Umbilical cord (tissue), 2 donors: ENCODE results near the gene GNPDA2. TPM values are rescaled to one million over a fixed set of nuclear protein-coding genes. Genes with fewer than 3 reads are reported as not detected.
"Not testable (repeated sequence)": the region's sequence is repeated elsewhere in the genome, so short reads cannot be mapped to it uniquely, and the experiment has no call there.

Experiments used
- DNase-seq: peaks from one replicate; pipeline ENCODE4 v3.0.0-alpha.2; 2015; ENCODE audit warnings: low spot score
- total RNA-seq: library from RNA; depleted of rRNA; stranded (reverse); fragments of >200 nt; gene quantifications from one replicate; pipeline ENCODE4 v1.2.3, GENCODE V29; 2014; ENCODE audit warnings: low replicate concordance; ENCODE audit not compliant: insufficient read depth

Gene GNPDA2
- total RNA-seq, result 21.2 TPM

DNA sequence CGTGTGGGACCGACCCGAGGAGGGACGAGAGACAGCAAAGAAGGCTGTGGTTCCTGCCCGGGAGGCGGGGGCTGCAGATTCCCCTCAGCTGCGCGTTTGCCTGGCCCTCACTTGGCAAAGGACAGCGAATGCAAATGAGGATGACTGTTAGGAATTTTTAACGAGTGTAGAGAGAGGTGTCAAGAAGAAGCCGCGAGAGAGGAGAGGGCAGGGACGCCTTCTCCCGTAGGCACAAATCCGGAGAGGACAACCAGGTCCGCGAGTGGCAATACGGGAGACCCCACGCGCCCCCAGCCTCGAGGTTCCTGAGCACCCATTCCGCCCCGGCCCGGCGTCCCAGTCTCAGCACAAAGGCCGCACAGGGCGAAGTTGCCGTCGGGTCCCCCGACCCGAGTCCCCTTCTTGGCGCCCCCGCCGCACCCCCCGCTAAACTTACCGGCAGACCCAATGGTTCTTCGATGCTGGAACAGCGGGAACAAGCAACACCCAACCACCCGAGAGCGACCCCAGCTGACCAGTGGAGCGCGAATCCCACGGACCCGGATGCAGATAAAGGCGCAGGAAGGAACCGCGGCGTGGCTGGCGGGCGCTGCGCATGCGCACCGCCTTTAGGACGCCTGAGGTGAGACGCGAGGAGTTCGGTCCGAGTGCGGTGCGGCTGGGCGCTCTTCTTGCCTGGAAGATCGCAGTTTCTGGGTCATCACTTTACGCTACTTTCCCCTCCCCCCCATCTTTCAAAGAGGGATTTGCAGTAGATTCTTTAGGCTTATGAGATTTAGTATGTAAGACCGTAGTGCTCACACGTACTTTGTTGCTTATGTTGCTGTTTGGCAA lies at the start of gene GNPDA2:
Gene GNPDA2, minus strand, starts transcription at position 519 of the 834 bp plus-strand sequence. CDS start 4,349 bp downstream, outside the sequence.
- peak; percentile 93 for DNase-seq

DNA sequence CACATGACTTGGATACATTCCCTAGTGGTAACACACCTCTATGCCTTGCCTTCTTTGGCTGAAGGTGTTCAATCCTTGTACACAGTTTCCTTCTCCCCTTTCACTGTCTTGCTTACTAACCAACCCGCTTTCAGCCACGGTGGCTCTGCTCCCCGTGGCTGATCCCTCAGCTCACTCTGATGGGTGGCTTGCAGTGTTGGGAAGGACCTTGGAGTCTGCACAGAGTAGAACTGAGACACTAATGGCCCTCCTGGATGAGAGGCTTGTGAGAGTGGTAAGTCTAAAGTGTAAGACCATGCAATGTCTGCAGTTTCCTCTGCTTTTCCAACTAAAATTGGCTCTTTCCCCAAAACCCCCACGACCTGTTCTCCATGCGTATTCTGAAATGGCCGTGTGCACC lies 46.0 kb upstream of the GNPDA2 start:
- DNase-seq, result no peak

DNA sequence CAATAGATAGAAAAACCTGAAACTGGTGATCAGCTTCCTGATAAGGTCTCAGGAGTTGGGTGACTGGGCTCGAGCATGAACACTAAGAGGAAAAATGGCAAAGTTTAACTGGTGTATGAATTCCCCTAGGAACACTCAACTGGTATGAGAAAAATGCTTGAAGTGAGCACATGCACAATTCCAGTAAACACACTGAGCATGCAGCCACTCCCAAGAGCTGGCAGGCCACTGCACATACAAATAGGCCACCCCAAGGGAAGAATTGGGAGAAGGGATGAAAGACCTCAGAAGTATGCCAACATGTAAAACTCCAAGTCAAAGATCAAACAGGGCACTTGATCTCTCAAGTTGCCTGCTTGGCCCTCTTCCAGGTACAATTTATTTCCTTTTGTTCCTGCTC lies 45.4 kb upstream of the GNPDA2 start:
- no peak for DNase-seq

DNA sequence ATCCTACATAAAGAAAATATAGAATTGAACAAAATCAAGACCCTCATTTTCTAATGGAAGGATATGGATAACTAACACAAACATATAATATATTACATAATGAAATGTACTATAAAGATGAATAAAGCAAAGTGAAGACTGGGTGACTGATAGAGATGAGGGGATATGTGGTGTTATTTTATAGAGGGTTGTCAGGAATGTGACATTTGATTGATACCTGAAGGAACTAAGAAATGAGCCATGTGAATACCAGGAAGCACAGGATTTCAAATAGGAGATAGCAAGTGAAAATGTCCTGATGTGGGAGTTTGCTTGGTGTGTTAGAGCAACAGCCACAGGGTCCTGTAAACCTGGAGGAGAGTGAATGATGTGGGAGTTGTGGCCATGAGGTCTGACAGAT lies 40.1 kb upstream of the GNPDA2 start:
- no peak for DNase-seq

DNA sequence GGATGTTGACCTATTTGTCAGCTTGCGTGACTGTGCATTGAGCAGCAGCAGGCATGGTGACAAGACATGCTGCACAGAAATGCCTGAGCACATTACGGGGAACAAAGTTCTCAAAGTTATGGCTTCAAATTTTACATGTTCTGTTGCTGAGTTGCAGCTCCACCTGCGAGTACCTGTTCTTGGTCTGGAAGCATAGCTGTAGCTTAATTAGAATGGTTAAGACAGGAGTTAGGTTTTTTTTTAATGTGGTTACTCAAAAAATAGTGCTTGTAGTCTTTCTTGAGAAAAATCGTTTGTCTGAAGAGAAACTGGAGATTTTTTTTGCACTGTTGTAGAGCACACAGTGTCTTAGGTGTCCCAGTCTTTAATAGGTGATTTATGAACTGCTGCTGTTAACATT lies 38.8 kb upstream of the GNPDA2 start:
- DNase-seq, result no peak

DNA sequence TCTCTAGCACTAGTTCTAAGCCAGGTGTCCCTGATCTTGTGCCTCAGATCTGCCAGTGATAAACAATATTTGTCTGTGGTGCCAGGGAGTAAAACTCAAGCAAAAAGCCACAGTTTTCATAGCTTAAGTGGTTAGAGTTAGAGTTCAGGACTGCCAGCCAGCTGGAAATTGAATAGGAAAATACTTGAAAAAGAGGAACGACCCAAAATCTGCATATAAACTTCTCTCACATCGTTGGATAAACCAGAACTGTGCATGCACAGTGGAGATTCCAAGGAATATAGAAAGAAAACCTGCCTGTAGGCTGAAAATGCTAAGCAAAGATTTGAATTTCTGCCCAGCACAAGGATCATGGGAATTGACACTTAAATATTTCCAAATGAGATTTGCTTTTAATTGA lies 35.0 kb upstream of the GNPDA2 start:
- DNase-seq, result no peak

DNA sequence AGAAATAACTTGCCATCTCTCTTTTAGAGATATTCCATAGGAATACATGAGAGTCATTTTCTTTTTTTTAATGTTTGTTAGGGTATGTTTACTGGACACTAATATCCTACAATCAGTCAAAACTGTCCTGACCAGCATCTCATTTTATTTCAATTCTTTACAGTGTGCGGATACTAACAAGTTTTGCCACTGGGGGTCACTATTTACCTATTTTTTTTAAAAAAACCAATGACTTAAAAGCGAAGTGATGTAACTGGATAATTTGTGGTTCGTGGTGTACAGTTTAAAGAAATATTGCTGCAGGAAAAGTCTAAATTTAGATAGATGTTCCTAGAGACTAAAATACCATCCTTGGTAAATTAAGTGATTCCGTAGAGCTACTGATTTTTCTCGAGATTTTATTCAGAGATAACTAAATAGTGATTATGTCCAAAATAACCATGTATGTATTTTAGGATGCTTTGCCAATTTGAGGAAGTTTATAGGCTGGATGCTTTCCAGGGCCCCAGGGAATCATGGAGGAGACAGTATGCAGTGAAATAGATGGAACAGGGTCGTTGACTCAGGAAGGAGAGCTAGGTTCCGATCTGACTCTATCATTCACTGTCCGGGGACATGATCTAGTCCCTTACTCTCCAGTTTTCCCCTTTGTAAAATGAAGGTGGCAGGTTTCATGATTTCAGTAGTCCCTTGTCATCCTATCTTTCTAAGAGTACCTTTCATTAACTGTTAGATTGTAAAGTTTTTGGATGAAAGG lies 34.0 kb upstream of the GNPDA2 start:
- DNase-seq, result peak; percentile 50

DNA sequence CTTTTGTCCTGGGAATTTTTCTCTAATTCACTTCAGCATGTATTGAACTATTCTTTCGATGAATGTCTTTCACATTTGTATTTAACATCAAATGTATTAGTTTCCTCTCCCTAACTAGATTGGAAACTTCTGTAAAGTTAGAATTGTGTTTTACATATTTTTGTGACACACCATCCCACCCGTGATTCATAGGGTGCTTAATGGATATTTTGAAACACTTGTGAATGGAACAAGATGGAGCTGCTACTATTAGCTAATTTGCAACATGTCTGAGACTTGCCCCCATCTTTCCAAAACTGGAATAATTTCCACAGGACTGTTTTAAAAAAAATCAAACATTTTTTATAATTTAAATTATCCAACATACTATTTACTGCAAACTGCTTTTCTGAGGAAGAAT lies 30.2 kb upstream of the GNPDA2 start:
- DNase-seq, result no peak

DNA sequence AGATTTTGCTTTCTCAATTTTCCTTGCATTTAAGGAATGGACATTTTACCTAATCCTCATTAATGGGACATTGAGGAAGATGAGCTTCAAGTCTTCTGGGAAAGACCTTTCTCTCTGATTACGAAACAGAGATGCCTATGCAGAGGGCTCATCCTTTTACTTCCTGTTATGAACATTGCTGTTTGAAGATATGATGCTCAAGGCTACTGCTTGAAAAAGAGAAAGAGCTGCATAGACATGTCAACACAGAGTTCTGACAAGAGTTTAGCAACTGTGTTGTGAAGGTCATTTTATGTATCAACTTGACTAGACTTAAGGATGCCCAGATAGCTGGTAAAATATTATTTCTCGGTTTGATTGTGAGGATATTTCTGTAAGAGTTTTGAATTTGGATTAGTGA lies 13.8 kb upstream of the GNPDA2 start:
- DNase-seq, result no peak

DNA sequence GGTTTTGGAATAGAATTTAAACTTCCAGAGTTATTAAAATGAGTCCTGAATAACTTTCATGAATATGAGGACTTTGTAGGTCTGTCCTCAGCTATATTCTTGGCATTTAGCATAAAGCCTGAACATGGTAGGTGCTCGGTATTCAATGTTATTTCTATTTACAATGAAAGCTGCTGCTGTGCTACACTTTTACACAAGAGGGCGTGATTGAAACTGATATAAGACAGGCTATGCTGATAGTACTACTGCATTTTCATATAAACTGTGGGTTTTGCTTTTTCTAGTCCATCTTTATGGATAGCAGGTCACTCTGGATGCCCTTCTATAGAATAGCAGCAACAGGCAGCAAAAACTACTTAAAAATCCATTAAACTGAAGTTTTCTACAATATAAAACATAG lies 12.3 kb upstream of the GNPDA2 start:
- DNase-seq, result no peak

DNA sequence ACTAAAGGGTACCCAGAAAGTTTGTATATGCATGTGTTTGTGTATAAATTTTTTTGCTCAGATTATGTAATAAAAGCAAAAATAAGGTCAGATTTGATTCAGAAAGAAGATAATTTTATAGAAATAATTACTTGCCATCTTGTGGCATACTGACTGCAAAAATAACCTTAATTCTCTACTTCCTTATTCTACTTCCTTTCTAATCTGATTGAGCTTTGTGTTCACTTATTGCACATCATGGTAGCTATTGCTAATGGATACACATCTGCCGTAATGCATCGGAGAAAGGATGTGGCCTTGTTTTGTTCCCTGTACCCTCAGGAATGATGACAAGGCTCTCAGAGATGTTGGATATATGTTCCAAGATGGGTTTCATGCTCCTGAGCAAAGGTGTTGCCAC lies 10.5 kb upstream of the GNPDA2 start:
- no peak for DNase-seq

DNA sequence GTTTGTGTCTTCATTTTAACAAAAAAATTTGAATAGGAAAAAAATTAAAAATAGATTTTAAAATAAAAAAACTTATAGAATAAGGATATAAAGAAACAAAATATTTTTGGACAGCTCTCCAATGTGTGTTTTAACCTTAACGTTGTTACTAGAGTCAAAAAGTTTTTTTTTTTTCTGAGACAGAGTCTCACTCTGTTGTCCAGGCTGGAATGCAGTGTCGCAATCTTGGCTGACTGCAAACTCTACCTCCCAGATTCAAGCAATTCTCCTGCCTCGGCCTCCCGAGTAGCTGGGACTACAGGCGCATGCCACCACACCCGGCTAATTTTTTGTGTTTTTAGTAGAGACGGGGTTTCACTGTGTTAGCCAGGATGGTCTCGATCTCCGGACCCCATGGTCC lies 2.3 kb upstream of the GNPDA2 start:
- not testable (repeated sequence) for DNase-seq

DNA sequence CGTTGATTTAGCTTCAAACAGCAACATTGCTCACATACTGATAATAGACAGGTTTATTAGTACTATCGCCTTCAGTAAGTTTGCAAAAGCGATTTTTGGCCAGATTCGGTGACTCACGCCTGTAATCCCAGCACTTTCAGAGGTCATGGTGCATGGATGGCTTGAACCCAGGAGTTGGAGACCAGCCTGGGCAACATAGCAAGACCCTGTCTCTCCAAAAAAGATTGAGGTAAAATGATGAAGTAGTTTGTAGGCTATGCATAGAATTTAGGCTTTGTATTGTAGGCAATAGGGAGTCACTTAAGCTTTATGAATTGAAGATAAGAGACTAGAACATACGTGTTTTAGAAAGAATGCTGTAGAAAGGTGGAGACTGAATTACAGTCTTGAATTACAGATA lies 1.1 kb upstream of the GNPDA2 start:
- DNase-seq, result no peak

DNA sequence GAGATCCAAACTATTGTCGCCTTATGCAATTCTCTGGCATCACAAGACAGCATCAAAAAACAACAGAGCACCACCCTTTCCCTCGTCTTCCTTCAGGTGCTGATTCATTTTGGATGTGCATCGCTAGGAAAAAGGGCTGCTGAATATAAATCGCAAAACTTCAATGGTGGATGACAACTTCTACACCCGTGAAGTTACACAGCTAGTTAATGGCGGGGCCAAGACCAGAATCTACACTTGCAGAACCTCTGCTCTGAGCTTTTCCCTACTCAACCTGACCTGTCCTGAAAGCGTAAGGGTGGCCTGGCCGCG lies 674 bp downstream of the GNPDA2 start:
- DNase-seq, result no peak

DNA sequence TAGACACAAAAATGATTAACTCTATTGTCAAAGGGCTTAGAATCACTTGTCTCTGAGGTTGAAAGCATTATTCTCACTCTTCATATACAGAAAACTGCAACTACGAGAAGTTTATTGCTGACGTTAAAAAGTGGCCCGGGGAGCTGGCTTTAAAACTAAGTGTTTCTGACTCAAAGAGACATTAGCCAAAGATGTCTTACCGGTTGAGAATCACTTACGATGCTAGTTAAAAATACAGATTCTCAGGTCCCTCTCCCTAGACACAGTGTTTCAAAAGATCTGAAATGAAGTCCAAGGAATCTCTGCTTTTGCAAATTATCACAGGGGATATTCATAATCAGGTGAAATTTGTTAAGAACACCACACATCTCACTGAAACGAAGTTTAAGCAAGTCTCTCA lies 1.2 kb downstream of the GNPDA2 start:
- no peak for DNase-seq

DNA sequence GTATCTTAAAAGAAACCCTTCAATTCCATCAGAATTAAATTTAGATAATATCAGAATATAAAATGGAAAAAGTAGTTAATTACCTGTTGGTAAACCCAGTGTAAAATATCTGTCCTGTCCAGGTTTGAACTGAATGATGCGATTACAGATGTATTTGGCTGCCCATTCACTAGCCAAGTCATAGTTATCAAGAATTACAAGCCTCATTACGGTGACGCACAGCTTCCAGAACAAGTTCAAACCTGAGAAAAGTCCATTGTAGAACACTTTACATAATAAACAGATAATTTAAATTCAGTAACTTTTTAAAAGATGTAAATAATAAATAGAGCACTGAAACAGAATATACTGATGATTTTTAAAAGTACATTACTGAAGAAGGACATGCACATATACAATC lies 4.4 kb downstream of the GNPDA2 start:
- no peak for DNase-seq

DNA sequence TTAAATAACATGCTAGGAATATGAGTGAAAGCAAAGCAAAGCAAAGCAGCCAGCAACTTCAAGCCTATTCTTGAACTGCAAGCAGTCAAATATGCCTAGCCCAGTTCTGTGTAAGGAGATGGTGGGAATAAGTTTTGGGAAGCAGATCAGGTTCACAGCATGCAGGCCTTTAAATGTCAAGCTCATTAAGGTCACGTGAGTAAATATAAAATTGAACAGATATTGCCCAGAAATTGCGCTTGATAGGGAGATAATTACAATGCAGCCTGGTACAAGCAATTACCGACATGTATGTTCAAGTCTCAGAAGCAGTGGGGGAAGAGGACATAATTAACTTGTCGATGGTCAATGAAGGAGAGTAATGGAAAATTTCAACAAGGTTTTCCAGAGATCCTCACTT lies 6.0 kb downstream of the GNPDA2 start:
- no peak for DNase-seq

DNA sequence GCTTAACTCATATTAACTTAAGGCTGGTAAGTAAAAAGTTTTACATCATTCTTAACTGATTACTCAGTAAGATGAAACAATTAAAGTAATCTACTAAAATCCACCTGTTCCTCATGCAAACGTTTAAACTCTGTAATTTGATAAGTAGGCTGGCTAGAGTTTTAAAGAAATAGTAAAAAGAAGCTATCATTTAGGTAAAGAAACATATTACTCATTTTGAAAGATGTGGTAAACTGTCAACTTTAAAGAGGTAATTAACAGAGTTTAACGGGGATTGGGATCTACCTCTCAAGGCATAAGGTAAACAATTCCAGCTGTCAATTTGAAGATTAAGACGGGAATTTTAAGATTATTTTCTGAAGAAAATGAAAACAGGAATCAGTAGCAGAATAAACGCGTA lies 9.8 kb downstream of the GNPDA2 start:
- DNase-seq, result no peak

DNA sequence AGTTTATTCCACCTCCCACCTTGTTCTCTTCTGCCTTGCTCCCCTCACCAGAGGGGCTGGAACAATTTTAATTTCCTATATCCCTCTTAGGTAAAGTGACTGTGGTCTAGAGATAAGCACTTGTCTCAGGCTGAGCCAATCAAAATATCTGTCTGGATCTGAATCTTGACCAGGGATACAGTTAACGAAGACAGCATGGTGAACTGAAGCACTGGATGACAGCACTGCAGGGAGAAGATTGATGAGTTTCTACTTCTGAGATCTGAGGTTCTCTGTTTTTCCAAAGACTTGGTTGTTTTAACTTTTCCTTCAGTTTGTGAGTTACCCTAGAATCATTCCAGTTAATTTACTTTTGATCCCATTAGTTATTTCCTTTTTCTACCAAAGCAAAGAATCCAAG lies 13.2 kb downstream of the GNPDA2 start:
- no peak for DNase-seq

DNA sequence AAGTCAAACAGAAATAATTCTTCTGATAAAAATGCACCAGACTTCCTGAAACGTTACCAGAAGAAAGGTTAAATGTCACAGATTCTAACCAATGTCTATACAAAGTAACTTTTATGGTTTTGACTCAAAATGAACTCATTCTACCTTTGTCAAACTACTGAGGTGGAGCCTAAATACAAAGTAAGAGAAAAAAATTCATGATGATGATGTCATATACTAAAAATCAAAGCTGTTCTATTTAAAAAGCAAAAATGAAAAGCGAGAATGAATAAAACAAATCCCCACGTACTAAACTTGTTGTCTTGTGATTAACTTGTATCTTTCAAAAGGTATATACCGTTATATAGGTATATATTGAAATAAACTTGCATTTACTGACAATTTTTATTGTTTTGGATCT lies 21.7 kb downstream of the GNPDA2 start:
- no peak for DNase-seq

DNA sequence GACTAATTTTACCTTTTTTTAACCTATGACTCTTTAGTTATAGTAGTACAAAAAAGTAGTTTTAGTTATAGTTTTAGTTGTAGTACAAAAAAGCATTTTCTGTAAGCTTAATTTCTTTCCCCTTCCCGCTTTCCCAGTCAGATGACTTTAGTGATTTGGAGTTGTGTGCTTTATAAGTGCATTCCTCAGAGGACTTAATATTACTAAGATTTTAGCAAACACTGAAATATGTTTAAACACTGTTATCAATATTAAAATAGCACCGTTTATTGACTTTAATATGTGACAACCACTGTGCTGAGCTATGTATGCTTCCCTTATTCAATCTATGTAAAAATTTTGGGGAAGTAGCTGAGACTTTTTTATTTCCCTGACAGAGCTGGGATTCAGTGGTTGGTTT lies 25.3 kb downstream of the GNPDA2 start:
- DNase-seq, result no peak

DNA sequence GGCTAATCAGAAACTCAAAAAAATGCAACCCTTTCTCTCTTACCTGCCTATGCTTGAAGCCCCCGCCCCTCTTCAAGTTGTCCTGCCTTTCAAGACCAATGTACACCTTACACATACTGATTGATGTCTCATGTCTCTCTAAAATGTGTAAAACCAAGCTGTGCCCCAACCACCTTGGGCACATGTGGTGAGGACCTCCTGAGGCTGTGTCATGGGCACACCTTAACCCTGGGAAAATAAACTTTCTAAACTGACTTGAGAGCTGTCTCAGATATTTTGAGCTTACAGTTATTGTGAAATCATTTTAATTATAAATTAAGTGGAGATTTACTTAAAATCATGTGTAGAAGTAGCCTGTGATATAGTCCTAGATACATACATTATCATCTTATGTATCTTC lies 25.9 kb downstream of the GNPDA2 start:
- DNase-seq, result no peak

DNA sequence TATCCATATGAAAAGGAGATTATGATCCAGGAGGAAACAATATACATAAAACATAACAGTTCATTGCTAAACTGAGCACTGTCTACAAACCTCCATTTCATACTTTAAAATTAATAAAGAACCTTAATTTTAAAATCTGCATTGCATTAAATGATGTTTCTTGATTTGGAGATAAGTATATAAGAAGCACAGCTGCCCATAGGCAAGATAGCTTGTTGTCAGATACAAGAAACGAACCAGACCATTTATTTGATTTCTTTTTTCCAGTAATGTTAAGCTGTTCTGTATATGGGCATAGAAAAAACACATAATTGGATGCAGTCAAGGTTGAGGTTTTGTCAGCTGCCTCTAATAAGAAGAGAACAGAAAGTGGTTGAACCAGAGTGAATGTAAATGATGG lies 41.7 kb downstream of the GNPDA2 start:
- DNase-seq, result no peak
